Sigmoid colon (tissue), 4 donors: Measurements from ENCODE around the gene AANAT.

Source experiments
- CTCF ChIP-seq, 4 experiments: fragments of 450-650 bp in 3 of 4; fragments of 200-600 bp in 1 of 4; IDR thresholded peaks; one replicate each; pipeline ENCODE4 v1.5.1; 2016 to 2019; ENCODE audit warnings: antibody characterized with exemption in 4 of 4, mild to moderate bottlenecking in 3 of 4, moderate library complexity in 2 of 4
- EP300 ChIP-seq, 4 donors: sonication (generic); formaldehyde crosslinking; IDR thresholded peaks; one replicate each; pipeline ENCODE4 v1.6.1; 2017; ENCODE audit warnings: antibody characterized with exemption in 4 of 4
- POLR2A ChIP-seq, 2 donors: fragments of 450-650 bp; IDR thresholded peaks; one replicate each; pipeline ENCODE4 v1.6.1; 2016; ENCODE audit warnings: antibody characterized with exemption in 2 of 2, mild to moderate bottlenecking in 2 of 2, moderate library complexity in 2 of 2
- POLR2AphosphoS5 ChIP-seq, 4 donors: sonication (generic); formaldehyde crosslinking; IDR thresholded peaks; one replicate each; pipeline ENCODE4 v1.6.1; 2017; ENCODE audit warnings: antibody characterized with exemption in 4 of 4

- TF ChIP-seq POLR2A (IDR thresholded peaks at IDR 0.05) (no peak), POLR2AphosphoS5 (IDR thresholded peaks at IDR 0.05) (peak in 2 of 4 donors; percentile 35 to 60), CTCF (IDR thresholded peaks at IDR 0.05) (no peak), EP300 (IDR thresholded peaks at IDR 0.05) (peak in 2 of 4 donors; percentile 36 to 50)
Observed at GRCh38 chr17:76492989-76493501, 25.6 kb downstream of the AANAT start.
